K562 (cell line): Measurements from ENCODE around the gene GRAMD4. TPM values are rescaled to one million over a fixed set of nuclear protein-coding genes. Genes with fewer than 3 reads are reported as not detected.

ENCODE experiments used
- ATAC-seq: fragments of 200-7000 bp; cut with Tn5 transposase; 3 replicates; pipeline ENCODE4 v1.9.1; 2020; ENCODE audit warnings: moderate library complexity
- BruUV-seq: library from RNA; stranded (reverse); fragments of 400-500 nt; replicated peaks from 2 replicates; lab custom pipeline; 2021; lab: Mats Ljungman, UMichigan
- CTCF ChIA-PET: fragments of 300-600 bp; formaldehyde crosslinking; extraction: SDS; loops from one replicate; lab custom pipeline; 2021; ENCODE audit warnings: low intra/inter-chr PET ratio; lab: Yijun Ruan, JAX
- POLR2A ChIA-PET: fragments of 300-600, 350-650 bp; sonication (Branson Sonifier 250); formaldehyde crosslinking; extraction: SDS; loops from one replicate; lab custom pipeline; 2021; ENCODE audit warnings: antibody characterized with exemption, inconsistent platforms; lab: Yijun Ruan, JAX
- DNase-seq, 4 experiments: peaks; one replicate each; pipeline versions ENCODE4 v3.0.0 to v3.0.0-alpha.2; 2011 to 2018; ENCODE audit warnings: low spot score in 3 of 4, mixed read lengths in 3 of 4; ENCODE audit errors: extremely low read depth in 1 of 4
- FAIRE-seq: peaks from 2 replicates; lab custom pipeline; 2011; peaks lifted over from hg19 to GRCh38; lab: Jason Lieb, UNC
- H2AFZ ChIP-seq: 2 replicates; pipeline ENCODE4 v1.6.0; 2011; ENCODE audit warnings: low read depth, low read length, control low read depth, inconsistent platforms
- H3K27ac ChIP-seq: fragments of 200-600 bp; 3 replicates; pipeline ENCODE4 v1.8.0; 2011; ENCODE audit warnings: low read depth, mild to moderate bottlenecking, control low read depth, inconsistent platforms, low read length, moderate library complexity, mixed read lengths; ENCODE audit errors: extremely low read depth
- H3K27me3 ChIP-seq, 2 experiments: fragments of 300-600 bp in 1 of 2; 2 replicates in 1 of 2; 3 replicates in 1 of 2; pipeline versions ENCODE4 v1.6.0 to v1.8.0; 2011; ENCODE audit warnings: inconsistent platforms in 2 of 2, low read length in 2 of 2, mild to moderate bottlenecking in 1 of 2, mixed read lengths in 1 of 2, moderate library complexity in 1 of 2; ENCODE audit not compliant: control insufficient read depth in 2 of 2, insufficient read depth in 2 of 2
- H3K36me3 ChIP-seq: fragments of 300-600 bp; 3 replicates; pipeline ENCODE4 v1.8.0; 2011; ENCODE audit warnings: mild to moderate bottlenecking, low read length, inconsistent platforms; ENCODE audit not compliant: control insufficient read depth, insufficient read depth
- H3K4me1 ChIP-seq, 2 experiments: fragments of 200-600 bp in 1 of 2; replicated peaks in 1 of 2; 2 replicates in 1 of 2; 3 replicates in 1 of 2; pipeline versions ENCODE4 v1.5.1 to v1.8.0; 2011; ENCODE audit warnings: inconsistent platforms in 2 of 2, low read length in 2 of 2, mild to moderate bottlenecking in 1 of 2, mixed read lengths in 1 of 2, moderate library complexity in 1 of 2; ENCODE audit not compliant: control insufficient read depth in 2 of 2, insufficient read depth in 2 of 2
- H3K4me2 ChIP-seq: 2 replicates; pipeline ENCODE4 v1.6.1; 2011; ENCODE audit warnings: low read length, control low read depth, inconsistent platforms, mixed read lengths; ENCODE audit not compliant: insufficient read depth
- H3K4me3 ChIP-seq: fragments of 200-600 bp; sonication (generic), shearing (Covaris generic); 2 replicates; pipeline ENCODE4 v1.5.1; 2016; ENCODE audit warnings: control low read depth, inconsistent platforms
- H3K79me2 ChIP-seq: fragments of 200-600 bp; 3 replicates; pipeline ENCODE4 v1.8.0; 2011; ENCODE audit warnings: low read length, inconsistent platforms; ENCODE audit not compliant: control insufficient read depth, insufficient read depth
- H3K9ac ChIP-seq, 2 experiments: 2 replicates each; pipeline versions ENCODE4 v1.6.0 to v1.6.1; 2011; ENCODE audit warnings: low read depth in 2 of 2, low read length in 2 of 2, control low read depth in 1 of 2, inconsistent platforms in 1 of 2, mild to moderate bottlenecking in 1 of 2, mixed read lengths in 1 of 2; ENCODE audit not compliant: insufficient read depth in 1 of 2
- H3K9me1 ChIP-seq: one replicate; pipeline ENCODE4 v1.6.0; 2011; ENCODE audit warnings: inconsistent platforms, mild to moderate bottlenecking, low read length, moderate library complexity; ENCODE audit not compliant: control insufficient read depth, insufficient read depth
- H3K9me3 ChIP-seq: replicated peaks from 2 replicates; pipeline ENCODE4 v1.5.1; 2011; ENCODE audit warnings: low read depth, low read length, inconsistent platforms; ENCODE audit not compliant: control insufficient read depth, insufficient read depth
- H4K20me1 ChIP-seq: replicated peaks from 2 replicates; pipeline ENCODE4 v1.6.1; 2011; ENCODE audit warnings: low read length, inconsistent platforms, mixed read lengths; ENCODE audit not compliant: control insufficient read depth, insufficient read depth
- FIP1L1 ChIP-seq: fragments of 200-400 bp; formaldehyde crosslinking; IDR thresholded peaks from 2 replicates; pipeline ENCODE4 v1.6.1; 2018; ENCODE audit warnings: mild to moderate bottlenecking, low read depth, low read length; ENCODE audit not compliant: poor library complexity, severe bottlenecking
- L3MBTL2 ChIP-seq: fragments of 450-650 bp; IDR thresholded peaks from 2 replicates; pipeline ENCODE4 v1.6.1; 2016; ENCODE audit warnings: mild to moderate bottlenecking, moderate library complexity
- MEIS2 ChIP-seq: fragments of 450-650 bp; IDR thresholded peaks from 2 replicates; pipeline ENCODE4 v1.6.1; 2014; ENCODE audit warnings: mild to moderate bottlenecking; ENCODE audit not compliant: partially characterized antibody
- SAP30 ChIP-seq: fragments of 200-600 bp; sonication (generic); IDR thresholded peaks from 2 replicates; pipeline ENCODE4 v1.6.1; 2012; ENCODE audit warnings: borderline replicate concordance, low read depth, mild to moderate bottlenecking, moderate library complexity, low read length, control low read depth, inconsistent platforms; ENCODE audit not compliant: insufficient read depth, poor library complexity, severe bottlenecking
- SMAD1 ChIP-seq: fragments of 150-350 bp; IDR thresholded peaks from 2 replicates; pipeline ENCODE4 v1.6.1; 2014; ENCODE audit warnings: low read length, low read depth; ENCODE audit not compliant: partially characterized antibody
- SNRNP70 ChIP-seq: fragments of 200-400 bp; formaldehyde crosslinking; optimal IDR thresholded peaks from 2 replicates; pipeline ENCODE3; 2017; ENCODE audit warnings: low read depth, low read length
- TSC22D4 ChIP-seq: fragments of 450-650 bp; IDR thresholded peaks from 2 replicates; pipeline ENCODE4 v1.6.1; 2016; ENCODE audit warnings: missing genetic modification characterization, missing biosample characterization, control low read depth
- ZFP30 ChIP-seq: fragments of 250-450 bp; sonication (Bioruptor Pico); IDR thresholded peaks from 2 replicates; pipeline ENCODE4 v1.8.0; 2022; ENCODE audit warnings: moderate library complexity, mild to moderate bottlenecking, inconsistent platforms, borderline replicate concordance
- ZNF699 ChIP-seq: fragments of 250-450 bp; sonication (Bioruptor Pico); IDR thresholded peaks from 2 replicates; pipeline ENCODE4 v1.8.0; 2021; ENCODE audit warnings: mild to moderate bottlenecking, moderate library complexity; ENCODE audit not compliant: insufficient replicate concordance
- WGBS: fragments of 100-300 bp; shearing (Covaris generic); methylation state at CpG from one replicate; pipeline ENCODE4 v1.1.6; 2016; ENCODE audit warnings: low coverage, mixed read lengths; ENCODE audit not compliant: insufficient coverage; ENCODE audit errors: missing lambda C conversion rate; 5-methylcytosine and 5-hydroxymethylcytosine counted together
- in situ Hi-C: fragments of 300-500 bp; cut with MboI; formaldehyde crosslinking; loops from 4 replicates; pipeline ENCODE4 v1.15.0; 2018; ENCODE audit warnings: inconsistent platforms, mixed read lengths
- intact Hi-C: fragments of 100-400 bp; cut with micrococcal nuclease; formaldehyde crosslinking; loops from 2 replicates; pipeline ENCODE4 v1.14.2; 2022
- polyA plus RNA-seq, 8 experiments: library from polyadenylated mRNA; depleted of rRNA in 4 of 8; stranded (reverse) in 5 of 8; unstranded in 3 of 8; fragments of >200 nt; fragmentation: Nextera tagmentation in 2 of 8; fragmentation: Illumina TruSeq in 1 of 8; extraction: Ambion mirVana in 2 of 8; extraction: Trizol in 1 of 8; gene quantifications; 2 replicates each; pipeline versions ENCODE4 v1.2.1 to v1.2.3, GENCODE V29; 2011 to 2014; ENCODE audit warnings: inconsistent platforms in 1 of 8, missing spikeins in 1 of 8
- total RNA-seq, 7 experiments: library from RNA; depleted of rRNA in 6 of 7; stranded (reverse); fragments of >200 nt in 6 of 7; fragmentation: Illumina TruSeq in 2 of 7; extraction: Trizol in 2 of 7; gene quantifications; 2 replicates each; pipeline versions ENCODE4 v1.2.1 to v1.2.3, GENCODE V29; 2011 to 2021; ENCODE audit warnings: low replicate concordance in 1 of 7
- TF ChIP-seq, protein P1 (sequence below), 2 experiments: fragments of 450-650 bp; IDR thresholded peaks; 2 replicates each; pipeline ENCODE4 v1.6.1; 2016

GRAMD4 gene
- total and polyA plus RNA-seq, 9 of the 15 experiments (the other 6 are each of a cell fraction or from before 2014, with no cell fraction given): 0.18 to 44.8 (median 18.6) TPM

DNA sequence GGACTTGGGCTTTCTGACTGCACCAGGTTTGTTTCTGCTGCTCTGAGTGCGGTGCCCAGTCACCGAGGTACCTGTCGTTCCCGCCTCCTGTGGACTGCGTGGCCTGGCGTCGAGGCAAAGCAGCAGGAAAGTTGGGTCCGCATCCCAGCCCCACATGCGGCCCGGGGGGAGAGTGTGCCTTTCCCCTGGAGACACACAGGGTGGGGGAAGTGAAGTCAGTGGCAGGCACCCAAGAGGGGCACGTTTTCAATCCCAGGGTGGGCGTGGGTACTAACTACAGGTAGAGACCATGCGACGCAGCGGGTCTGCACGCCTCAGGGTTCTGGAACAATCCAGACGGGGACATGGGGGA, 25.3 kb upstream of the GRAMD4 start:
- no TSS peak for BruUV-seq
- H3K79me2 ChIP-seq: peaks cover 47% of the 10 kb centered on the region
- no peaks in the 10 kb centered on the region for H3K27me3 ChIP-seq
- ChIA-PET CTCF (no interaction called here), POLR2A (no interaction called here)
- H3K27ac ChIP-seq: no peak overlapping the region
- no peak for TF ChIP-seq FIP1L1
- TF ChIP-seq, protein P1, sequence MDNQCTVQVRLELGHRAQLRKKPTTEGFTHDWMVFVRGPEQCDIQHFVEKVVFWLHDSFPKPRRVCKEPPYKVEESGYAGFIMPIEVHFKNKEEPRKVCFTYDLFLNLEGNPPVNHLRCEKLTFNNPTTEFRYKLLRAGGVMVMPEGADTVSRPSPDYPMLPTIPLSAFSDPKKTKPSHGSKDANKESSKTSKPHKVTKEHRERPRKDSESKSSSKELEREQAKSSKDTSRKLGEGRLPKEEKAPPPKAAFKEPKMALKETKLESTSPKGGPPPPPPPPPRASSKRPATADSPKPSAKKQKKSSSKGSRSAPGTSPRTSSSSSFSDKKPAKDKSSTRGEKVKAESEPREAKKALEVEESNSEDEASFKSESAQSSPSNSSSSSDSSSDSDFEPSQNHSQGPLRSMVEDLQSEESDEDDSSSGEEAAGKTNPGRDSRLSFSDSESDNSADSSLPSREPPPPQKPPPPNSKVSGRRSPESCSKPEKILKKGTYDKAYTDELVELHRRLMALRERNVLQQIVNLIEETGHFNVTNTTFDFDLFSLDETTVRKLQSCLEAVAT (IDR thresholded peaks at IDR 0.05): no peak
- no peak for TF ChIP-seq MEIS2
- TF ChIP-seq ZFP30 (CRISPR knock-in tag): no peak
- TF ChIP-seq ZNF699: no peak
- no peak for TF ChIP-seq SMAD1
- TF ChIP-seq SNRNP70: no peak
- no peak for TF ChIP-seq TSC22D4 (tag)
- TF ChIP-seq L3MBTL2: no peak
- no peak for TF ChIP-seq SAP30
- no peaks in the 10 kb centered on the region for H3K9me3 ChIP-seq
- H3K9ac ChIP-seq: no peak overlapping the region; a peak in 1 of 4 replicates
- intact Hi-C loops: no loop called here
- no peak overlapping the region for H3K4me3 ChIP-seq
- FAIRE-seq (no peak), ATAC-seq (no peak), DNase-seq (no peak)
- no peak overlapping the region for H3K4me2 ChIP-seq
- no peaks in the 10 kb centered on the region for H3K9me1 ChIP-seq
- in situ Hi-C loops: no loop called here
- H2AFZ ChIP-seq: no peak overlapping the region
- H3K36me3 ChIP-seq: no peaks in the 10 kb centered on the region
- WGBS: 87% methylated on average over 4 of the region's 17 CpGs
- H3K4me1 ChIP-seq: peaks cover 11 to 43% of the 10 kb centered on the region in 2 experiments; a peak in 4 of 5 replicates
- H4K20me1 ChIP-seq: no peaks in the 10 kb centered on the region
